Measurements from ENCODE around the gene MAF.

GRCh38 chr16:79612207-79612606 lies 11.7 kb upstream of the MAF start:
- TF ChIP-seq CTCF (IDR thresholded peaks at IDR 0.05 in 4 of 5, conservative IDR thresholded peaks at IDR 0.05 in 1 of 5) (no peak), POLR2A (IDR thresholded peaks at IDR 0.05) (no peak)
